Measurements from ENCODE around the gene FBXW5. TPM values are rescaled to one million over a fixed set of nuclear protein-coding genes. Genes with fewer than 3 reads are reported as not detected.

FBXW5 gene
- total RNA-seq, 2 donors from 2014 or later, result 64.2 to 76.5 TPM

GRCh38 chr9:136935651-136936050 lies 8.9 kb downstream of the FBXW5 start:
- no peaks in the 10 kb centered on the region for H3K27me3 Mint-ChIP-seq (ENCODE audit: insufficient read depth)
- DNase-seq, result no peak
- H3K9me3 Mint-ChIP-seq, result no peaks in the 10 kb centered on the region
- H3K4me3 Mint-ChIP-seq, result no peak overlapping the region
- Histone ChIP-seq H3K9me3 (ENCODE audit: control insufficient read depth, low read length) (no peaks in the 10 kb centered on the region), H3K4me3 (ENCODE audit: low read length) (no peak overlapping the region), H3K27me3 (ENCODE audit: control insufficient read depth, insufficient read depth, low read length, poor library complexity, severe bottlenecking) (no peaks in the 10 kb centered on the region), H3K9ac (ENCODE audit: extremely low read depth, low read length, poor library complexity, severe bottlenecking) (no peak overlapping the region), H3K36me3 (ENCODE audit: control insufficient read depth, insufficient read depth, low read length) (peaks cover 31% of the 10 kb centered on the region), H3K27ac (ENCODE audit: low read depth, low read length) (no peak overlapping the region), H3K4me1 (ENCODE audit: control insufficient read depth, insufficient read depth, low read length) (no peaks in the 10 kb centered on the region)
- TF ChIP-seq CTCF (conservative IDR thresholded peaks at IDR 0.05), result no peak
- 97 to 100% methylated on average over 1 to 3 of the region's 3 CpGs for WGBS, 2 experiments (ENCODE audit: insufficient coverage in 1 of 2, insufficient read length in 1 of 2)
- peaks cover 51% of the 10 kb centered on the region for H3K36me3 Mint-ChIP-seq (ENCODE audit: low read depth)
- H3K27ac Mint-ChIP-seq, result no peak overlapping the region
- H3K4me1 Mint-ChIP-seq, result no peaks in the 10 kb centered on the region

GRCh38 chr9:136934277-136934676 lies 10.3 kb downstream of the FBXW5 start:
- no peaks in the 10 kb centered on the region for H3K4me1 ChIP-seq (ENCODE audit: control insufficient read depth, insufficient read depth, low read length)

GRCh38 chr9:136931611-136932130 lies 12.9 kb downstream of the FBXW5 start:
- Mint-ChIP-seq H3K9me3 (no peaks in the 10 kb centered on the region), H3K4me3 (no peak overlapping the region), H3K27ac (no peak overlapping the region), H3K27me3 (ENCODE audit: insufficient read depth) (no peaks in the 10 kb centered on the region), H3K36me3 (ENCODE audit: low read depth) (peaks cover 42% of the 10 kb centered on the region), H3K4me1 (no peaks in the 10 kb centered on the region)
- no peak for DNase-seq
- WGBS, 2 experiments (ENCODE audit: insufficient coverage in 1 of 2, insufficient read length in 1 of 2), result 100% methylated on average over 2 of the region's 2 CpGs; no CpG with 5 or more reads in 1 of the 2 experiments
- Histone ChIP-seq H3K27me3 (ENCODE audit: control insufficient read depth, insufficient read depth, low read length, poor library complexity, severe bottlenecking) (no peaks in the 10 kb centered on the region), H3K9me3 (ENCODE audit: control insufficient read depth, low read length) (no peaks in the 10 kb centered on the region), H3K9ac (ENCODE audit: extremely low read depth, low read length, poor library complexity, severe bottlenecking) (no peak overlapping the region), H3K4me1 (ENCODE audit: control insufficient read depth, insufficient read depth, low read length) (no peaks in the 10 kb centered on the region), H3K4me3 (ENCODE audit: low read length) (no peak overlapping the region), H3K27ac (ENCODE audit: low read depth, low read length) (no peak overlapping the region), H3K36me3 (ENCODE audit: control insufficient read depth, insufficient read depth, low read length) (peaks cover 44% of the 10 kb centered on the region)
- no peak for TF ChIP-seq CTCF (conservative IDR thresholded peaks at IDR 0.05)

More at GRCh38 chr9:136934277-136934676, 10.3 kb downstream of the FBXW5 start:
- TF ChIP-seq CTCF (conservative IDR thresholded peaks at IDR 0.05), result no peak
- 96 to 100% methylated on average over 2 to 3 of the region's 3 CpGs for WGBS, 2 experiments (ENCODE audit: insufficient coverage in 1 of 2, insufficient read length in 1 of 2)
- no peak overlapping the region for H3K4me3 ChIP-seq (ENCODE audit: low read length)
- Mint-ChIP-seq H3K27me3 (ENCODE audit: insufficient read depth) (no peaks in the 10 kb centered on the region), H3K4me1 (no peaks in the 10 kb centered on the region), H3K27ac (no peak overlapping the region), H3K4me3 (no peak overlapping the region), H3K36me3 (ENCODE audit: low read depth) (peaks cover 48% of the 10 kb centered on the region), H3K9me3 (no peaks in the 10 kb centered on the region)
- H3K9me3 ChIP-seq (ENCODE audit: control insufficient read depth, low read length), result no peaks in the 10 kb centered on the region
- no peaks in the 10 kb centered on the region for H3K27me3 ChIP-seq (ENCODE audit: control insufficient read depth, insufficient read depth, low read length, poor library complexity, severe bottlenecking)
- peaks cover 31% of the 10 kb centered on the region for H3K36me3 ChIP-seq (ENCODE audit: control insufficient read depth, insufficient read depth, low read length)
- no peak overlapping the region for H3K9ac ChIP-seq (ENCODE audit: extremely low read depth, low read length, poor library complexity, severe bottlenecking)
- no peak for DNase-seq
- H3K27ac ChIP-seq (ENCODE audit: low read depth, low read length), result no peak overlapping the region
